OCI-LY1 (cell line): Measurements from ENCODE around the gene FGGY.

Source experiments
- CTCF ChIP-seq: fragments of 200-600 bp; sonication (generic), shearing (Covaris generic); IDR thresholded peaks from 2 replicates; pipeline ENCODE4 v1.5.1; 2017; ENCODE audit warnings: mild to moderate bottlenecking, antibody characterized with exemption, low read length, moderate library complexity, mixed read lengths
- EZH2 ChIP-seq: fragments of 200-600 bp; sonication (generic), shearing (Covaris generic); IDR thresholded peaks from 2 replicates; pipeline ENCODE4 v1.8.0; 2017; ENCODE audit warnings: borderline replicate concordance, mixed run types, mild to moderate bottlenecking, antibody characterized with exemption, low read length, moderate library complexity, mixed read lengths

GRCh38 chr1:59353453-59353852 lies 56.6 kb downstream of the FGGY start:
- TF ChIP-seq EZH2 (no peak), CTCF (no peak)
